IMR-90 (cell line): ENCODE data around the gene IQGAP2. TPM values are rescaled to one million over a fixed set of nuclear protein-coding genes. Genes with fewer than 3 reads are reported as not detected.
A peak's percentile ranks its signal among the peaks of the same experiment; 100 is the strongest.

Experiments used
- ATAC-seq: fragments of 200-7000 bp; cut with Tn5 transposase; 2 replicates; pipeline ENCODE4 v1.9.1; 2020; ENCODE audit warnings: low read depth, mild to moderate bottlenecking, moderate library complexity
- BruUV-seq: library from RNA; stranded (reverse); fragments of 400-500 nt; replicated peaks from 2 replicates; lab custom pipeline; 2021; lab: Mats Ljungman, UMichigan
- CTCF ChIA-PET: fragments of 300-600 bp; formaldehyde crosslinking; extraction: SDS; loops from one replicate; lab custom pipeline; 2021; ENCODE audit warnings: antibody characterized with exemption; lab: Yijun Ruan, JAX
- POLR2A ChIA-PET: fragments of 300-600 bp; sonication (Branson Sonifier 250); formaldehyde crosslinking; loops from one replicate; lab custom pipeline; 2022; ENCODE audit warnings: antibody characterized with exemption; ENCODE audit not compliant: unreplicated experiment; lab: Charles Lee
- DNase-seq: peaks from one replicate; pipeline ENCODE4 v3.0.0; 2013
- H2AFZ ChIP-seq: replicated peaks from 2 replicates; pipeline ENCODE3; 2013; ENCODE audit warnings: low read length, mild to moderate bottlenecking; ENCODE audit not compliant: poor library complexity
- H2AK5ac ChIP-seq: 2 replicates; pipeline ENCODE4 v1.6.1; 2013; ENCODE audit warnings: low read depth, low read length, inconsistent platforms
- H2AK9ac ChIP-seq: replicated peaks from 2 replicates; pipeline ENCODE3; 2013; ENCODE audit warnings: mild to moderate bottlenecking, low read depth, low read length, moderate library complexity; ENCODE audit not compliant: poor library complexity
- H2BK120ac ChIP-seq: 2 replicates; pipeline ENCODE4 v1.6.1; 2013; ENCODE audit warnings: low read depth, low read length, inconsistent platforms
- H2BK15ac ChIP-seq: 3 replicates; pipeline ENCODE4 v1.6.1; 2013; ENCODE audit warnings: low read depth, low read length, inconsistent platforms
- H2BK20ac ChIP-seq: 2 replicates; pipeline ENCODE4 v1.6.1; 2013; ENCODE audit warnings: low read depth, mild to moderate bottlenecking, inconsistent platforms, low read length, moderate library complexity
- H2BK5ac ChIP-seq: 2 replicates; pipeline ENCODE4 v1.6.1; 2013; ENCODE audit warnings: mild to moderate bottlenecking, low read depth, low read length, inconsistent platforms; ENCODE audit not compliant: poor library complexity, severe bottlenecking
- H3K14ac ChIP-seq: replicated peaks from 2 replicates; pipeline ENCODE4 v1.6.1; 2013; ENCODE audit warnings: low read depth, low read length, inconsistent platforms
- H3K18ac ChIP-seq: 2 replicates; pipeline ENCODE4 v1.6.1; 2013; ENCODE audit warnings: low read depth, low read length, control low read depth
- H3K23ac ChIP-seq: 2 replicates; pipeline ENCODE4 v1.6.1; 2013; ENCODE audit warnings: low read depth, low read length, inconsistent platforms
- H3K27ac ChIP-seq: 2 replicates; pipeline ENCODE4 v1.5.1; 2013; ENCODE audit warnings: mild to moderate bottlenecking, control low read depth, low read length; ENCODE audit not compliant: insufficient read depth
- H3K27me3 ChIP-seq: 2 replicates; pipeline ENCODE4 v1.6.1; 2013; ENCODE audit warnings: low read length; ENCODE audit not compliant: control insufficient read depth, insufficient read depth
- H3K36me3 ChIP-seq: 2 replicates; pipeline ENCODE4 v1.6.1; 2013; ENCODE audit warnings: low read length, mixed read lengths; ENCODE audit not compliant: control insufficient read depth, insufficient read depth
- H3K4ac ChIP-seq: 2 replicates; pipeline ENCODE4 v1.6.1; 2013; ENCODE audit warnings: low read depth, low read length, inconsistent platforms
- H3K4me1 ChIP-seq: 2 replicates; pipeline ENCODE4 v1.6.1; 2013; ENCODE audit warnings: low read length, mixed read lengths; ENCODE audit not compliant: control insufficient read depth, insufficient read depth
- H3K4me2 ChIP-seq: 2 replicates; pipeline ENCODE4 v1.6.1; 2013; ENCODE audit warnings: low read depth, mild to moderate bottlenecking, control low read depth, low read length, moderate library complexity
- H3K4me3 ChIP-seq: 2 replicates; pipeline ENCODE4 v1.5.1; 2013; ENCODE audit warnings: low read depth, mild to moderate bottlenecking, control low read depth, low read length, moderate library complexity; ENCODE audit not compliant: insufficient read depth
- H3K56ac ChIP-seq: 2 replicates; pipeline ENCODE4 v1.6.1; 2013; ENCODE audit warnings: low read length, inconsistent platforms; ENCODE audit not compliant: insufficient read depth; ENCODE audit errors: extremely low read depth
- H3K79me1 ChIP-seq, 2 experiments: 2 replicates each; pipeline ENCODE4 v1.6.1; 2013; ENCODE audit warnings: low read length in 2 of 2, inconsistent platforms in 1 of 2, low read depth in 1 of 2
- H3K9ac ChIP-seq: 2 replicates; pipeline ENCODE4 v1.6.1; 2013; ENCODE audit warnings: low read depth, low read length, control low read depth
- H3K9me1 ChIP-seq: 2 replicates; pipeline ENCODE4 v1.6.1; 2013; ENCODE audit warnings: low read length, inconsistent platforms; ENCODE audit not compliant: insufficient read depth
- H3K9me3 ChIP-seq: 2 replicates; pipeline ENCODE4 v1.6.1; 2013; ENCODE audit warnings: low read length; ENCODE audit not compliant: control insufficient read depth, insufficient read depth
- H4K20me1 ChIP-seq: 2 replicates; pipeline ENCODE4 v1.6.1; 2013; ENCODE audit warnings: low read length, inconsistent platforms; ENCODE audit not compliant: insufficient read depth
- H4K5ac ChIP-seq: 2 replicates; pipeline ENCODE4 v1.6.1; 2013; ENCODE audit warnings: mild to moderate bottlenecking, low read depth, low read length, control low read depth
- H4K8ac ChIP-seq, 2 experiments: 2 replicates each; pipeline ENCODE4 v1.6.1; 2013; ENCODE audit warnings: low read depth in 2 of 2, low read length in 2 of 2, control low read depth in 1 of 2, inconsistent platforms in 1 of 2
- H4K91ac ChIP-seq: 2 replicates; pipeline ENCODE4 v1.6.1; 2013; ENCODE audit warnings: low read depth, low read length, inconsistent platforms; ENCODE audit not compliant: insufficient read depth
- FOS ChIP-seq: fragments of 150-350 bp; IDR thresholded peaks from 2 replicates; pipeline ENCODE4 v1.6.1; 2016; ENCODE audit warnings: low read depth, low read length
- NFE2L2 ChIP-seq: fragments of 150-350 bp; IDR thresholded peaks from 2 replicates; pipeline ENCODE4 v1.6.1; 2016; ENCODE audit warnings: low read depth, mild to moderate bottlenecking, low read length
- SMC3 ChIP-seq: fragments of 150-350 bp; IDR thresholded peaks from 2 replicates; pipeline ENCODE4 v1.6.1; 2016; ENCODE audit warnings: low read depth, mild to moderate bottlenecking, antibody characterized with exemption, low read length, moderate library complexity
- WGBS, 2 experiments: methylation state at CpG; one replicate each; pipeline versions ENCODE4 v1.1.5 to v1.1.7; 2013; ENCODE audit warnings: missing lambda C conversion rate in 2 of 2; ENCODE audit not compliant: insufficient read length in 1 of 2; ENCODE audit errors: extremely low coverage in 2 of 2; 5-methylcytosine and 5-hydroxymethylcytosine counted together
- dilution Hi-C: fragments of 300-500 bp; cut with HindIII; formaldehyde crosslinking; loops from one replicate; pipeline ENCODE4 v1.14.3; 2018; ENCODE audit warnings: low sequenced_read_pairs; ENCODE audit not compliant: unreplicated experiment
- in situ Hi-C: fragments of 300-500 bp; cut with MboI; formaldehyde crosslinking; loops from 3 replicates; pipeline ENCODE4 v1.14.3; 2019; ENCODE audit warnings: low sequenced_read_pairs, inconsistent platforms, mixed read lengths
- intact Hi-C: fragments of 100-400 bp; cut with micrococcal nuclease; formaldehyde crosslinking; loops from 2 replicates; pipeline ENCODE4 v1.10.0; 2022
- polyA plus RNA-seq, 3 experiments: library from polyadenylated mRNA; depleted of rRNA; stranded (reverse); fragments of >200 nt; gene quantifications; 2 replicates each; pipeline ENCODE4 v1.2.3, GENCODE V29; 2012; ENCODE audit warnings: low replicate concordance in 1 of 3
- total RNA-seq: library from RNA; depleted of rRNA; stranded (reverse); fragments of >200 nt; gene quantifications from 2 replicates; pipeline ENCODE4 v1.2.3, GENCODE V29; 2012

Gene IQGAP2
- total and polyA plus RNA-seq, 2 of the 4 experiments (the other 2 are of a cell fraction): 0.21 to 0.36 TPM

- Histone ChIP-seq H3K4me1 (peaks cover 16% of the 10 kb centered on the region), H4K20me1 (no peaks in the 10 kb centered on the region), H3K27ac (peak overlapping the region; percentile 68), H3K9me1 (no peaks in the 10 kb centered on the region), H2BK120ac (peak overlapping the region; percentile 64), H3K79me1 (peaks cover 0 to 3% of the 10 kb centered on the region in 2 experiments; a peak in 1 of 4 replicates), H3K4me3 (no peak overlapping the region), H3K27me3 (no peaks in the 10 kb centered on the region), H3K56ac (no peak overlapping the region), H4K8ac (peak overlapping the region; percentile 72 to 77; a peak in 3 of 4 replicates), H2AK9ac (no peak overlapping the region), H3K36me3 (no peaks in the 10 kb centered on the region), H3K14ac (no peak overlapping the region), H2BK15ac (no peak overlapping the region), H2AFZ (no peak overlapping the region), H3K4ac (peak overlapping the region; percentile 74), H3K9me3 (no peaks in the 10 kb centered on the region), H3K23ac (no peak overlapping the region), H2AK5ac (peak overlapping the region; percentile 88; the same call in 1 of the 2 replicates), H3K18ac (peak overlapping the region; percentile 79), H3K4me2 (no peak overlapping the region; the same call in 1 of the 2 replicates), H4K91ac (peak overlapping the region; percentile 76), H4K5ac (peak overlapping the region; percentile 69), H3K9ac (no peak overlapping the region), H2BK20ac (peak overlapping the region; percentile 30; the same call in 1 of the 2 replicates), H2BK5ac (peak overlapping the region; percentile 79)
- peak; percentile 61 for DNase-seq
- intact Hi-C loops (no loop called here), in situ Hi-C loops (loop anchor here (10.0 kb wide), 1 partner anchor 106 kb away; no protein-coding TSS in a partner anchor), dilution Hi-C loops (no loop called here)
- POLR2A ChIA-PET: interaction anchor here (0.5 to 0.8 kb wide), 2 partner anchors 11 to 23 kb away, joined by 3 to 4 read pairs; no protein-coding TSS in a partner anchor
- peak; percentile 9 for ATAC-seq
- TF ChIP-seq NFE2L2: peak; percentile 51; the same call in 1 of the 2 replicates
- no peak for TF ChIP-seq SMC3
- TF ChIP-seq FOS: peak; percentile 53; the same call in 1 of the 2 replicates
- CTCF ChIA-PET: interaction anchor here (0.6 to 1.6 kb wide), 2 partner anchors 64 to 1355 kb away, joined by 3 to 4 read pairs; no protein-coding TSS in a partner anchor
- BruUV-seq: no TSS peak
- no CpG with 5 or more reads among the region's 4 CpGs for WGBS, 2 experiments
Measured at GRCh38 chr5:76710991-76711390, 307.9 kb downstream of the IQGAP2 start.
